GM12874 (cell line): ENCODE results near the gene NUDCD2.

Experiments used
- CTCF ChIP-seq: IDR thresholded peaks from 2 replicates; pipeline ENCODE4 v1.5.1; 2011; ENCODE audit warnings: low read depth, mild to moderate bottlenecking, control low read depth, low read length, moderate library complexity; ENCODE audit not compliant: insufficient read depth

The NUDCD2 gene

GRCh38 chr5:163489055-163489744 lies 29.3 kb upstream of the NUDCD2 start:
- TF ChIP-seq CTCF: no peak

- no peak for TF ChIP-seq CTCF
Observed at GRCh38 chr5:163478982-163479271, 19.0 kb upstream of the NUDCD2 start.

GRCh38 chr5:163478126-163478981 lies 18.5 kb upstream of the NUDCD2 start:
- TF ChIP-seq CTCF: no peak

DNA sequence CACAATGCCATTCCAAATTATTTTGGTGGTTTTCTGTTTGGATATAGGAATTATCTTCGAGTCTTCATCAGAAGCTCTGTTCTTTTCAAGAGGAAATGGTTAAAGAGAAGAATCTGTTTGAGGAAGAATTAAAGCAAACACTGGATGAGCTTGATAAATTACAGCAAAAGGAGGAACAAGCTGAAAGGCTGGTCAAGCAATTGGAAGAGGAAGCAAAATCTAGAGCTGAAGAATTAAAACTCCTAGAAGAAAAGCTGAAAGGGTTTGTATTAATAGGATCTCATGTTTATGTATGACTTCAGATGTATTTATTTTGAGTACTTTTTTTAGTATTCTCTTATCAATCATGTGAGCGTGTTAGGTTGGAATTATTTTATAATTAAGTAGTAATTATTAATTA lies 15.5 kb upstream of the NUDCD2 start:
- TF ChIP-seq CTCF: no peak

- TF ChIP-seq CTCF: no peak
Observed at GRCh38 chr5:163473635-163474243, 13.8 kb upstream of the NUDCD2 start.

GRCh38 chr5:163467682-163468081 lies 7.8 kb upstream of the NUDCD2 start:
- TF ChIP-seq CTCF: no peak

DNA sequence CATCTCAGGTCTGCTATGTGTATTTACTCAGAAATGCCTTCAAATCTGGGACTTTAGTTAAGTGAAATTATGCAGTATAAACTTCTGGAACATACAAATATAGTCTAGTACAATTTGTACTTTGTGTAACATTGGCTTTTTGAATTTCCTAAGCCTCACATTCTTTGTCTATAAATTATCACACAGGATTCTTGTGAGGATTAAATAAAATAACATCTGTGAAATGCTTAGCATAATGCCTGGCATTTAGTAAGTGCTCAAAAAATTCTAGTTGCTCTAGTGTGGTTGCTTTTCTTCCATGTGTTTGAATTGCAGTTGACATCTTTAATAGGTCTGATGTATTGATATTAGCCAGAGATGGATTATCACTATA lies 3.1 kb upstream of the NUDCD2 start:
- TF ChIP-seq CTCF: no peak
